ENCODE data around the gene GSDMA.

The GSDMA gene

GRCh38 chr17:39952680-39953470 is 9.9 kb upstream of the GSDMA start:
- Histone ChIP-seq H3K9me3 (ENCODE audit: control insufficient read depth, insufficient read depth, low read length) (no peaks in the 10 kb centered on the region), H3K9ac (ENCODE audit: low read depth, low read length) (peak overlapping the region; percentile 4), H3K36me3 (ENCODE audit: control insufficient read depth, insufficient read depth, low read length) (no peaks in the 10 kb centered on the region), H3K4me3 (ENCODE audit: low read depth, low read length) (peak overlapping the region; percentile 68), H3K27me3 (ENCODE audit: control insufficient read depth, insufficient read depth, low read length) (peaks cover 14% of the 10 kb centered on the region), H3K4me1 (ENCODE audit: control insufficient read depth, insufficient read depth, low read length) (peaks cover 3% of the 10 kb centered on the region)

GRCh38 chr17:39953471-39953888 is 9.3 kb upstream of the GSDMA start:
- Histone ChIP-seq H3K27me3 (ENCODE audit: control insufficient read depth, insufficient read depth, low read length) (peaks cover 14% of the 10 kb centered on the region), H3K4me1 (ENCODE audit: control insufficient read depth, insufficient read depth, low read length) (peaks cover 3% of the 10 kb centered on the region), H3K4me3 (ENCODE audit: low read depth, low read length) (peak overlapping the region; percentile 55), H3K36me3 (ENCODE audit: control insufficient read depth, insufficient read depth, low read length) (no peaks in the 10 kb centered on the region), H3K9ac (ENCODE audit: low read depth, low read length) (peak overlapping the region; percentile 4), H3K9me3 (ENCODE audit: control insufficient read depth, insufficient read depth, low read length) (no peaks in the 10 kb centered on the region)

DNA sequence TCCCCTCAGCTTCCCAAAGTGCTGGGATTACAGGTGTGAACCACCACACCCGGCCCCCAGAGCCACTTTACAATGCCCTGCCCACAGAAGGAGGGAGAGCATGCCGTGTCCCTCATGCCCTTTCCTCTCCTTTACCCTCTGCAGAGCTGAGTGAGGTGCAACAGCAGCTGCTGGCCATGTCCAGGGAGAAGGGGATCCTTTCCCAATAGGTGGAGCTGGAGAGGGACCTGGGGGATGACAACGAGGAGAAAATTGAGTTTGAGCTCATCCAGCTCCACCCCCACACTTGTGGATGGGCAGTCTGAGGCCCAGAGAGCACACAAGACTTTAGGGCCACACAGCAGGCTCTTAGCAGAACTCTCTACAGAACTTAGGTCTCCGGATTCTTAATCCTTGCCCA is 7.9 kb upstream of the GSDMA start:
- Histone ChIP-seq H3K36me3 (ENCODE audit: control insufficient read depth, insufficient read depth, low read length) (no peaks in the 10 kb centered on the region), H3K4me1 (ENCODE audit: control insufficient read depth, insufficient read depth, low read length) (peaks cover 3% of the 10 kb centered on the region), H3K27me3 (ENCODE audit: control insufficient read depth, insufficient read depth, low read length) (peaks cover 14% of the 10 kb centered on the region), H3K4me3 (ENCODE audit: low read depth, low read length) (no peak overlapping the region), H3K9ac (ENCODE audit: low read depth, low read length) (no peak overlapping the region), H3K9me3 (ENCODE audit: control insufficient read depth, insufficient read depth, low read length) (no peaks in the 10 kb centered on the region)

- H3K9me3 ChIP-seq (ENCODE audit: control insufficient read depth, insufficient read depth, low read length) = no peaks in the 10 kb centered on the region
- H3K4me3 ChIP-seq (ENCODE audit: low read depth, low read length) = no peak overlapping the region
- H3K9ac ChIP-seq (ENCODE audit: low read depth, low read length) = no peak overlapping the region
- H3K27me3 ChIP-seq (ENCODE audit: control insufficient read depth, insufficient read depth, low read length) = peaks cover 13% of the 10 kb centered on the region
- H3K4me1 ChIP-seq (ENCODE audit: control insufficient read depth, insufficient read depth, low read length) = peaks cover 3% of the 10 kb centered on the region
- H3K36me3 ChIP-seq (ENCODE audit: control insufficient read depth, insufficient read depth, low read length) = no peaks in the 10 kb centered on the region
Measured at GRCh38 chr17:39955726-39956225, 7.0 kb upstream of the GSDMA start.

DNA sequence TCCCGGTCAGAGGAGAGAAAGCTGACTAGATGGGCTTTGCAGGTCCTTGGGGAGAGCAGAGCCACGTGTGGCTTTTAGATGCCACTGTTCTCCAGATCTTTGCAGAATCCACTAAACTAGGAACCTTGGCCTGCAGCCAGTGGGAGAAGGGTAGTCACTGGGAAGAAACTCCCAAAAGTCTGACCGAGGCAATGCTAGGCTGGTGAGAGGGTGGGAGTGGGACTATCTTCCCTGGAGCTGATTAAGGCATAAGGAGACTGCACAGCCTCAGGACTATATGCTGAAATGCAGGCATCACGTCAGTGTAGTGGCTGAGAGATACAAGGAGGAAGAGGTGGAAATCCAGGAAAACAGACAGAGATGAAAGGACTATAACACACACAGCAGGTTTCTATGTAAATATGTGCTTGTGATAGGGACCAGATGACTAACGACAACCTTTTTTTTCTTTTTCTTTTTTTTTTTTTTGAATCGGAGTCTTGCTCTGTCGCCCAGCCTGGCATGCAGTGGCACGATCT is 2.2 kb upstream of the GSDMA start:
- Histone ChIP-seq H3K9me3 (ENCODE audit: control insufficient read depth, insufficient read depth, low read length) (no peaks in the 10 kb centered on the region), H3K36me3 (ENCODE audit: control insufficient read depth, insufficient read depth, low read length) (no peaks in the 10 kb centered on the region), H3K4me1 (ENCODE audit: control insufficient read depth, insufficient read depth, low read length) (no peaks in the 10 kb centered on the region), H3K9ac (ENCODE audit: low read depth, low read length) (no peak overlapping the region), H3K4me3 (ENCODE audit: low read depth, low read length) (no peak overlapping the region), H3K27me3 (ENCODE audit: control insufficient read depth, insufficient read depth, low read length) (peaks cover 4% of the 10 kb centered on the region)

DNA sequence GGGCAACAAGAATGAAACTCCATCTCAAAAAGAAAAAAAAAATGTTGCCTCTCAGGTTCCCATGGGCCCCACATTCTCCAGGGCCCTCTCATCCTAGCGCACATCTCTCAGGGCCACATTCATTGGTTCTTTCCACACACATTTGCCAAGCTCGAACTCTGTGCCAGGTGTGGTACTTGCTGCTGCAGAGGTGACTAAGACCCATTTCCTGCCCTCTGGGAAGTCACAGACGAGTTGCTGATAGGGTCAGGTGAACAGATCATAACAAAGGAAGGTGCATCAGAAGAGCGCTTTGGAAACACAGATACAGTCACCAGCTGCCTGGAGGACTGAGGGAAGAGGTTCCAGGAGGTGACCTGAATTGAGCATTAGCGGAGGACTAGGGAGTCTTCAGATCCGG is 1.0 kb downstream of the GSDMA start:
- Histone ChIP-seq H3K9ac (ENCODE audit: low read depth, low read length) (no peak overlapping the region), H3K4me1 (ENCODE audit: control insufficient read depth, insufficient read depth, low read length) (no peaks in the 10 kb centered on the region), H3K27me3 (ENCODE audit: control insufficient read depth, insufficient read depth, low read length) (peaks cover 4% of the 10 kb centered on the region), H3K4me3 (ENCODE audit: low read depth, low read length) (no peak overlapping the region), H3K9me3 (ENCODE audit: control insufficient read depth, insufficient read depth, low read length) (no peaks in the 10 kb centered on the region), H3K36me3 (ENCODE audit: control insufficient read depth, insufficient read depth, low read length) (no peaks in the 10 kb centered on the region)

DNA sequence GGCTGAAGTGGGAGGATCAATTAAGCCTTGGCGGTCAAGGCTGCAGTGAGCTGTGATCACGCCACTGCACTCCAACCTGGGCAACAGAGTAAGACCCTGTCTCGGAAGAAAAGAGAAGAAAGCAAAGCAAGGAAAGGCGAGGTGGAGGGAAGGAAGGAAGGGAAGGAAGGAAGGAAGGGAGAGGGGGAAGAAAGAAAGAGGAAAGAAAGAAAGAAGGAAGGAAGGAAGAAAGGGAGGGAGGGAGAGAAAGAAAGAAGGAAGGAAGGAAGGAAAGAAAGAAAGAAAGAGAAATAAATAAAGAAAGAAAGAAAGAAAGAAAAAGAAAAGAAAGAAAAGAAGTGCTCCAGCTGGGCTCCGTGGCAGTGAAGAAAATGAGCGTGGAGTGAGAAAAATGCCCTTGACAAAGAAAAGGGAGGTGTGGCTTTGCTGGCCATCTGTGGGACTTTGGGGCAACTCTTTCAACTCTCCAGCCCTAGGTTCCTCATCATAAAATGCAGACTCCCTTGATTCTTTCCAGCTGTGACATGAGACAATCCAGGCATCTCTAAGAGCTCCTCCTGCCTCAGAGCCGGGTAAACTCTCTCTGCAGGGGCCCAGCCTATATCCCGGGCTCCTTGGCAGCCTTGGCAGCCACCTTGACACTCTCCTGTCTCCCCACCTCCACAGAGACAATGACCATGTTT is 2.4 kb downstream of the GSDMA start:
- no peaks in the 10 kb centered on the region for H3K36me3 ChIP-seq (ENCODE audit: control insufficient read depth, insufficient read depth, low read length)
- no peaks in the 10 kb centered on the region for H3K4me1 ChIP-seq (ENCODE audit: control insufficient read depth, insufficient read depth, low read length)
- H3K27me3 ChIP-seq (ENCODE audit: control insufficient read depth, insufficient read depth, low read length) = peaks cover 4% of the 10 kb centered on the region
- H3K4me3 ChIP-seq (ENCODE audit: low read depth, low read length) = no peak overlapping the region
- H3K9me3 ChIP-seq (ENCODE audit: control insufficient read depth, insufficient read depth, low read length) = no peaks in the 10 kb centered on the region
- no peak overlapping the region for H3K9ac ChIP-seq (ENCODE audit: low read depth, low read length)

- H3K4me1 ChIP-seq (ENCODE audit: control insufficient read depth, insufficient read depth, low read length) = no peaks in the 10 kb centered on the region
- no peaks in the 10 kb centered on the region for H3K9me3 ChIP-seq (ENCODE audit: control insufficient read depth, insufficient read depth, low read length)
- H3K36me3 ChIP-seq (ENCODE audit: control insufficient read depth, insufficient read depth, low read length) = no peaks in the 10 kb centered on the region
- H3K4me3 ChIP-seq (ENCODE audit: low read depth, low read length) = no peak overlapping the region
- H3K27me3 ChIP-seq (ENCODE audit: control insufficient read depth, insufficient read depth, low read length) = no peaks in the 10 kb centered on the region
- H3K9ac ChIP-seq (ENCODE audit: low read depth, low read length) = no peak overlapping the region
Measured at GRCh38 chr17:39966771-39967170, 4.0 kb downstream of the GSDMA start.

DNA sequence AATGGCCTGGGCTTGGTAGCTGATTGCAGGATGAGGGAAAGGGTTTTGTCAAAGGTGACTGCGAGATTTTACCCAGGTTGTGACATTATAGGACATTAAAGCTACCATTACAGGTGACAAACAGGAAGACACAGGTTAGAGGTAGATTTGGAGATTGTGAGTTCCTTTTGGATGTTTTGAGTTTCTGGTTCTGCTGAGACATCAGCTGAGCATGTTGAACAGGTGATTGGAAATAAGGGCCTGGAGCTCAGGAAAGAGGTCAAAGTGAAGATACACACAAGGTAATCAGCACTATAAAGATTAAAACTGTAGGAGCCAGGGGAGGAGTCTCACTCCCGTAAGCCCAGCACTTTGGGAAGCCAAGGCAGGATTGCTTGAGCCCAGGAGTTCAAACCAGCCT is 6.0 kb downstream of the GSDMA start:
- no peaks in the 10 kb centered on the region for H3K4me1 ChIP-seq (ENCODE audit: control insufficient read depth, insufficient read depth, low read length)

DNA sequence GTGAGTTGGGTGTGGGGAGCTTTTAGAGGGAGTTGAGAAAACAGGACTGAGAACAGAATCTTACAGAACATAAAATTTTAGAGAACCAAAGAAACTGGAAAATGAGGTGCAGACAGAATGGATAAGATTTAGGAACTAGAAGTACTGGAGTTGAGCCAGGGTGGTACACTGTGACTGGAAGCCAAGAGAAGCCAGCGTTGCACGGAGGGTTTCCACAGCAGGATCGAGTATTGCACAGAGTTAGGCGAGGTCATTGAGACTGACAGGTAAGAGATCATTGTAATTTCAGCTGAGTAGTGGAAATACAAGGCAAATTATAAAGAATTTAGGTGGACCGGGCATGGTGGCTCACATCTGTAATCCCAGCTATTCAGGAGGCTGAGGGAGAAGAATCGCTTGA is 6.6 kb downstream of the GSDMA start:
- no peaks in the 10 kb centered on the region for H3K9me3 ChIP-seq (ENCODE audit: control insufficient read depth, insufficient read depth, low read length)
- H3K4me1 ChIP-seq (ENCODE audit: control insufficient read depth, insufficient read depth, low read length) = no peaks in the 10 kb centered on the region
- no peak overlapping the region for H3K9ac ChIP-seq (ENCODE audit: low read depth, low read length)
- no peaks in the 10 kb centered on the region for H3K36me3 ChIP-seq (ENCODE audit: control insufficient read depth, insufficient read depth, low read length)
- H3K27me3 ChIP-seq (ENCODE audit: control insufficient read depth, insufficient read depth, low read length) = no peaks in the 10 kb centered on the region
- no peak overlapping the region for H3K4me3 ChIP-seq (ENCODE audit: low read depth, low read length)

More for the DNA sequence above, 6.0 kb downstream of the GSDMA start:
- no peaks in the 10 kb centered on the region for H3K27me3 ChIP-seq (ENCODE audit: control insufficient read depth, insufficient read depth, low read length)
- no peak overlapping the region for H3K4me3 ChIP-seq (ENCODE audit: low read depth, low read length)
- no peaks in the 10 kb centered on the region for H3K36me3 ChIP-seq (ENCODE audit: control insufficient read depth, insufficient read depth, low read length)
- H3K9me3 ChIP-seq (ENCODE audit: control insufficient read depth, insufficient read depth, low read length) = no peaks in the 10 kb centered on the region
- H3K9ac ChIP-seq (ENCODE audit: low read depth, low read length) = no peak overlapping the region

GRCh38 chr17:39970157-39970692 is 7.4 kb downstream of the GSDMA start:
- H3K9ac ChIP-seq (ENCODE audit: low read depth, low read length) = no peak overlapping the region
- no peaks in the 10 kb centered on the region for H3K4me1 ChIP-seq (ENCODE audit: control insufficient read depth, insufficient read depth, low read length)
- no peak overlapping the region for H3K4me3 ChIP-seq (ENCODE audit: low read depth, low read length)
- H3K27me3 ChIP-seq (ENCODE audit: control insufficient read depth, insufficient read depth, low read length) = no peaks in the 10 kb centered on the region
- no peaks in the 10 kb centered on the region for H3K9me3 ChIP-seq (ENCODE audit: control insufficient read depth, insufficient read depth, low read length)
- no peaks in the 10 kb centered on the region for H3K36me3 ChIP-seq (ENCODE audit: control insufficient read depth, insufficient read depth, low read length)

All from iPS-15b (cell line).